Peyer's patch (tissue), 4 donors: ENCODE data around the gene UNC119.

ENCODE experiments used
- CTCF ChIP-seq, 6 experiments: fragments of 450-650 bp in 4 of 6; fragments of 200-600 bp in 2 of 6; sonication (generic) in 1 of 6; IDR thresholded peaks; one replicate each; pipeline ENCODE4 v1.5.1; 2017 to 2019; ENCODE audit warnings: antibody characterized with exemption in 6 of 6, mild to moderate bottlenecking in 3 of 6, moderate library complexity in 1 of 6
- POLR2A ChIP-seq, 2 donors: fragments of 450-650 bp; IDR thresholded peaks; one replicate each; pipeline ENCODE4 v1.5.1; 2017; ENCODE audit warnings: antibody characterized with exemption in 2 of 2, mild to moderate bottlenecking in 2 of 2, moderate library complexity in 2 of 2

GRCh38 chr17:28598799-28599310 lies 46.4 kb upstream of the UNC119 start, which contains the start of gene SPAG5:
- TF ChIP-seq POLR2A (IDR thresholded peaks at IDR 0.05) = peak; percentile 97
- no peak for TF ChIP-seq CTCF (IDR thresholded peaks at IDR 0.05)
